OCI-M2 (cell line): ENCODE results near the gene ITLN1.

ENCODE experiments used
- DNase-seq: peaks from one replicate; lab custom pipeline; 2025; ENCODE audit not compliant: unreplicated experiment; lab: John Stamatoyannopoulos, UW

The ITLN1 gene

GRCh38 chr1:160858507-160858906, 26.5 kb downstream of the ITLN1 start:
- DNase-seq, result no peak

- no peak for DNase-seq
These were observed 26.9 kb downstream of the ITLN1 start for GRCh38 chr1:160858097-160858496.

- no peak for DNase-seq
These were observed 29.6 kb downstream of the ITLN1 start for GRCh38 chr1:160855181-160855981.

GRCh38 chr1:160853754-160854153, 31.2 kb downstream of the ITLN1 start:
- no peak for DNase-seq

- no peak for DNase-seq
These were observed 32.0 kb downstream of the ITLN1 start for GRCh38 chr1:160853014-160853413.

- DNase-seq, result no peak
These were observed 34.0 kb downstream of the ITLN1 start for GRCh38 chr1:160850993-160851392.

GRCh38 chr1:160850541-160850940, 34.4 kb downstream of the ITLN1 start:
- DNase-seq, result no peak

- no peak for DNase-seq
These were observed 38.7 kb downstream of the ITLN1 start for GRCh38 chr1:160846281-160846680.

GRCh38 chr1:160844447-160845232, 40.3 kb downstream of the ITLN1 start:
- DNase-seq, result no peak

- no peak for DNase-seq
These were observed 43.9 kb downstream of the ITLN1 start for GRCh38 chr1:160841079-160841478.

- DNase-seq, result no peak
These were observed 45.2 kb downstream of the ITLN1 start for GRCh38 chr1:160839746-160840145.

- DNase-seq, result no peak
These were observed 46.1 kb downstream of the ITLN1 start for GRCh38 chr1:160838888-160839287.

- DNase-seq, result no peak
These were observed 47.3 kb downstream of the ITLN1 start for GRCh38 chr1:160837558-160838205.

- DNase-seq, result no peak
These were observed 47.9 kb downstream of the ITLN1 start for GRCh38 chr1:160836981-160837557.

- DNase-seq, result no peak
These were observed 48.4 kb downstream of the ITLN1 start for GRCh38 chr1:160836561-160836960.

- DNase-seq, result no peak
These were observed 49.2 kb downstream of the ITLN1 start for GRCh38 chr1:160835751-160836150.

- no peak for DNase-seq
These were observed 49.9 kb downstream of the ITLN1 start for GRCh38 chr1:160834945-160835565.

- no peak for DNase-seq
These were observed 54.4 kb downstream of the ITLN1 start for GRCh38 chr1:160830321-160831153.

GRCh38 chr1:160829766-160830165, 55.2 kb downstream of the ITLN1 start:
- no peak for DNase-seq

GRCh38 chr1:160827418-160827817, 57.6 kb downstream of the ITLN1 start:
- DNase-seq, result no peak
